ENCODE measurements around the gene CDH13.

Gene CDH13

GRCh38 chr16:82754716-82755513, 128.1 kb downstream of the CDH13 start:
- Histone ChIP-seq H3K4me3 (ENCODE audit: low read depth in 1 of 2, low read length in 2 of 2) (no peak overlapping the region), H3K27me3 (ENCODE audit: control insufficient read depth in 1 of 2, insufficient read depth in 2 of 2, low read length in 2 of 2) (no peaks in the 10 kb centered on the region), H3K9ac (ENCODE audit: low read length) (no peak overlapping the region), H3K36me3 (ENCODE audit: insufficient read depth, low read length) (no peaks in the 10 kb centered on the region), H3K9me3 (ENCODE audit: low read length) (no peaks in the 10 kb centered on the region), H3K4me1 (ENCODE audit: insufficient read depth, low read length) (no peaks in the 10 kb centered on the region), H3K27ac (ENCODE audit: low read depth, low read length) (no peak overlapping the region)

- Histone ChIP-seq H3K36me3 (ENCODE audit: insufficient read depth, low read length) (no peaks in the 10 kb centered on the region), H3K9ac (ENCODE audit: low read length) (no peak overlapping the region), H3K27me3 (ENCODE audit: control insufficient read depth in 1 of 2, insufficient read depth in 2 of 2, low read length in 2 of 2) (no peaks in the 10 kb centered on the region), H3K27ac (ENCODE audit: low read depth, low read length) (no peak overlapping the region), H3K4me3 (ENCODE audit: low read depth in 1 of 2, low read length in 2 of 2) (no peak overlapping the region), H3K9me3 (ENCODE audit: low read length) (no peaks in the 10 kb centered on the region), H3K4me1 (ENCODE audit: insufficient read depth, low read length) (no peaks in the 10 kb centered on the region)
Observed at GRCh38 chr16:82755570-82756282, 129.0 kb downstream of the CDH13 start.

GRCh38 chr16:82756283-82756599, 129.5 kb downstream of the CDH13 start:
- Histone ChIP-seq H3K4me1 (ENCODE audit: insufficient read depth, low read length) (peaks cover 2% of the 10 kb centered on the region), H3K9me3 (ENCODE audit: low read length) (no peaks in the 10 kb centered on the region), H3K27me3 (ENCODE audit: control insufficient read depth in 1 of 2, insufficient read depth in 2 of 2, low read length in 2 of 2) (no peaks in the 10 kb centered on the region), H3K27ac (ENCODE audit: low read depth, low read length) (no peak overlapping the region), H3K4me3 (ENCODE audit: low read depth in 1 of 2, low read length in 2 of 2) (no peak overlapping the region), H3K9ac (ENCODE audit: low read length) (no peak overlapping the region), H3K36me3 (ENCODE audit: insufficient read depth, low read length) (no peaks in the 10 kb centered on the region)

GRCh38 chr16:82758406-82758805, 131.6 kb downstream of the CDH13 start:
- Histone ChIP-seq H3K4me1 (ENCODE audit: insufficient read depth, low read length) (peaks cover 5% of the 10 kb centered on the region), H3K27me3 (ENCODE audit: control insufficient read depth in 1 of 2, insufficient read depth in 2 of 2, low read length in 2 of 2) (no peaks in the 10 kb centered on the region), H3K4me3 (ENCODE audit: low read depth in 1 of 2, low read length in 2 of 2) (no peak overlapping the region), H3K9me3 (ENCODE audit: low read length) (no peaks in the 10 kb centered on the region), H3K27ac (ENCODE audit: low read depth, low read length) (no peak overlapping the region), H3K36me3 (ENCODE audit: insufficient read depth, low read length) (no peaks in the 10 kb centered on the region), H3K9ac (ENCODE audit: low read length) (no peak overlapping the region)

GRCh38 chr16:82758904-82759303, 132.1 kb downstream of the CDH13 start:
- no peak overlapping the region for H3K9ac ChIP-seq (ENCODE audit: low read length)
- no peak overlapping the region for H3K27ac ChIP-seq (ENCODE audit: low read depth, low read length)
- peaks cover 5% of the 10 kb centered on the region for H3K4me1 ChIP-seq (ENCODE audit: insufficient read depth, low read length)
- no peaks in the 10 kb centered on the region for H3K36me3 ChIP-seq (ENCODE audit: insufficient read depth, low read length)
- H3K4me3 ChIP-seq (ENCODE audit: low read depth in 1 of 2, low read length in 2 of 2) = no peak overlapping the region
- H3K9me3 ChIP-seq (ENCODE audit: low read length) = no peaks in the 10 kb centered on the region
- no peaks in the 10 kb centered on the region for H3K27me3 ChIP-seq (ENCODE audit: control insufficient read depth in 1 of 2, insufficient read depth in 2 of 2, low read length in 2 of 2)

GRCh38 chr16:82761236-82761635, 134.5 kb downstream of the CDH13 start:
- H3K9me3 ChIP-seq (ENCODE audit: low read length) = no peaks in the 10 kb centered on the region
- H3K27me3 ChIP-seq (ENCODE audit: control insufficient read depth in 1 of 2, insufficient read depth in 2 of 2, low read length in 2 of 2) = no peaks in the 10 kb centered on the region

GRCh38 chr16:82761858-82762257, 135.1 kb downstream of the CDH13 start:
- no peaks in the 10 kb centered on the region for H3K36me3 ChIP-seq (ENCODE audit: insufficient read depth, low read length)
- H3K27me3 ChIP-seq (ENCODE audit: control insufficient read depth in 1 of 2, insufficient read depth in 2 of 2, low read length in 2 of 2) = no peaks in the 10 kb centered on the region
- H3K9ac ChIP-seq (ENCODE audit: low read length) = no peak overlapping the region
- H3K4me1 ChIP-seq (ENCODE audit: insufficient read depth, low read length) = peaks cover 5% of the 10 kb centered on the region
- no peaks in the 10 kb centered on the region for H3K9me3 ChIP-seq (ENCODE audit: low read length)
- no peak overlapping the region for H3K27ac ChIP-seq (ENCODE audit: low read depth, low read length)
- H3K4me3 ChIP-seq (ENCODE audit: low read depth in 1 of 2, low read length in 2 of 2) = no peak overlapping the region

More at GRCh38 chr16:82761236-82761635, 134.5 kb downstream of the CDH13 start:
- Histone ChIP-seq H3K4me3 (ENCODE audit: low read depth in 1 of 2, low read length in 2 of 2) (no peak overlapping the region), H3K27ac (ENCODE audit: low read depth, low read length) (no peak overlapping the region), H3K9ac (ENCODE audit: low read length) (no peak overlapping the region), H3K4me1 (ENCODE audit: insufficient read depth, low read length) (peaks cover 5% of the 10 kb centered on the region), H3K36me3 (ENCODE audit: insufficient read depth, low read length) (no peaks in the 10 kb centered on the region)

- no peaks in the 10 kb centered on the region for H3K36me3 ChIP-seq (ENCODE audit: insufficient read depth, low read length)
- H3K9me3 ChIP-seq (ENCODE audit: low read length) = no peaks in the 10 kb centered on the region
- H3K27ac ChIP-seq (ENCODE audit: low read depth, low read length) = no peak overlapping the region
- no peaks in the 10 kb centered on the region for H3K27me3 ChIP-seq (ENCODE audit: control insufficient read depth in 1 of 2, insufficient read depth in 2 of 2, low read length in 2 of 2)
- no peak overlapping the region for H3K9ac ChIP-seq (ENCODE audit: low read length)
- peaks cover 5% of the 10 kb centered on the region for H3K4me1 ChIP-seq (ENCODE audit: insufficient read depth, low read length)
- no peak overlapping the region for H3K4me3 ChIP-seq (ENCODE audit: low read depth in 1 of 2, low read length in 2 of 2)
Observed at GRCh38 chr16:82763371-82763770, 136.6 kb downstream of the CDH13 start.

GRCh38 chr16:82767198-82767597, 140.4 kb downstream of the CDH13 start:
- Histone ChIP-seq H3K27ac (ENCODE audit: low read depth, low read length) (no peak overlapping the region), H3K9ac (ENCODE audit: low read length) (no peak overlapping the region), H3K36me3 (ENCODE audit: insufficient read depth, low read length) (no peaks in the 10 kb centered on the region), H3K4me3 (ENCODE audit: low read depth in 1 of 2, low read length in 2 of 2) (no peak overlapping the region), H3K27me3 (ENCODE audit: control insufficient read depth in 1 of 2, insufficient read depth in 2 of 2, low read length in 2 of 2) (no peaks in the 10 kb centered on the region), H3K4me1 (ENCODE audit: insufficient read depth, low read length) (no peaks in the 10 kb centered on the region), H3K9me3 (ENCODE audit: low read length) (no peaks in the 10 kb centered on the region)

- Histone ChIP-seq H3K9me3 (ENCODE audit: low read length) (no peaks in the 10 kb centered on the region), H3K4me1 (ENCODE audit: insufficient read depth, low read length) (no peaks in the 10 kb centered on the region), H3K36me3 (ENCODE audit: insufficient read depth, low read length) (no peaks in the 10 kb centered on the region), H3K27ac (ENCODE audit: low read depth, low read length) (no peak overlapping the region), H3K9ac (ENCODE audit: low read length) (no peak overlapping the region), H3K27me3 (ENCODE audit: control insufficient read depth in 1 of 2, insufficient read depth in 2 of 2, low read length in 2 of 2) (no peaks in the 10 kb centered on the region), H3K4me3 (ENCODE audit: low read depth in 1 of 2, low read length in 2 of 2) (no peak overlapping the region)
Observed at GRCh38 chr16:82767808-82768207, 141.0 kb downstream of the CDH13 start.

- H3K27me3 ChIP-seq (ENCODE audit: control insufficient read depth in 1 of 2, insufficient read depth in 2 of 2, low read length in 2 of 2) = no peaks in the 10 kb centered on the region
- H3K36me3 ChIP-seq (ENCODE audit: insufficient read depth, low read length) = no peaks in the 10 kb centered on the region
- no peak overlapping the region for H3K27ac ChIP-seq (ENCODE audit: low read depth, low read length)
- no peaks in the 10 kb centered on the region for H3K4me1 ChIP-seq (ENCODE audit: insufficient read depth, low read length)
- no peaks in the 10 kb centered on the region for H3K9me3 ChIP-seq (ENCODE audit: low read length)
- H3K9ac ChIP-seq (ENCODE audit: low read length) = no peak overlapping the region
- H3K4me3 ChIP-seq (ENCODE audit: low read depth in 1 of 2, low read length in 2 of 2) = no peak overlapping the region
Observed at GRCh38 chr16:82769845-82770244, 143.1 kb downstream of the CDH13 start.

- Histone ChIP-seq H3K4me3 (ENCODE audit: low read depth in 1 of 2, low read length in 2 of 2) (no peak overlapping the region), H3K27ac (ENCODE audit: low read depth, low read length) (no peak overlapping the region), H3K9me3 (ENCODE audit: low read length) (no peaks in the 10 kb centered on the region), H3K27me3 (ENCODE audit: control insufficient read depth in 1 of 2, insufficient read depth in 2 of 2, low read length in 2 of 2) (no peaks in the 10 kb centered on the region), H3K4me1 (ENCODE audit: insufficient read depth, low read length) (no peaks in the 10 kb centered on the region), H3K9ac (ENCODE audit: low read length) (no peak overlapping the region), H3K36me3 (ENCODE audit: insufficient read depth, low read length) (no peaks in the 10 kb centered on the region)
Observed at GRCh38 chr16:82772215-82772614, 145.4 kb downstream of the CDH13 start.

Data from muscle layer of colon (tissue), 2 donors.